ENCODE data around the gene WAC. TPM values are rescaled to one million over a fixed set of nuclear protein-coding genes. Genes with fewer than 3 reads are reported as not detected.
A peak's percentile ranks its signal among the peaks of the same experiment; 100 is the strongest.

The WAC gene
- total and polyA plus RNA-seq, 4 donors = 53.7 to 149 (median 90.2) TPM

- Histone ChIP-seq H3K36me3 (ENCODE audit: control insufficient read depth in 1 of 2, insufficient read depth in 2 of 2, low read length in 1 of 2) (peaks cover 0 to 3% of the 10 kb centered on the region in 2 donors), H3K27ac (ENCODE audit: low read depth in 1 of 2, low read length in 2 of 2) (no peak overlapping the region), H3K4me3 (ENCODE audit: low read length in 2 of 2) (no peak overlapping the region), H3K4me1 (ENCODE audit: control insufficient read depth in 1 of 2, insufficient read depth in 2 of 2, low read length in 2 of 2) (no peaks in the 10 kb centered on the region), H3K27me3 (ENCODE audit: control insufficient read depth in 1 of 2, insufficient read depth in 2 of 2, low read length in 1 of 2) (no peaks in the 10 kb centered on the region), H3K9me3 (ENCODE audit: control insufficient read depth, low read length) (no peaks in the 10 kb centered on the region)
- ATAC-seq (ENCODE audit: low FRiP score) (no peak), DNase-seq (no peak)
- WGBS, 2 donors = 84 to 86% methylated on average over 7 of the region's 7 CpGs
- intact Hi-C loops (cut with DNase I) = no loop called here
Measured at GRCh38 chr10:28623483-28623882, 90.6 kb downstream of the WAC start.

DNA sequence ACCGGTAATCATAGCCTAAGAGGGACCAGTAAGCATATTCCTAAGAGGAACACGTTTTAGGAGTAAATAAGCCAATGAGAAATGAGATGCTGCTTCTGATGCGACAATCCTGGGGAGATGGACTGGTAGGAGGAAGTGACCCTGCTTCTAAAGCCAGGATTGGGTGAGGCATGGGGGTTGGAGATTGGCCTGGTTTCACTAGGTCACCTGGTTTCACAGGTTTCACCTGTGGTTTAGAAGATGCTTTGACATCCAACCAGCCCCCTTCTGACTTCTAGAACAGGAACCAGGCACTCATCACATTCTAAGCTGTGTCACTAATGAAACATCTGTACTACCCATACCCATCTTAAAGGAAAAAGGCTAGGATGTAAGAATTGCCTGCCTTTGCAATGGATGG lies 91.4 kb downstream of the WAC start:
- H3K9me3 ChIP-seq (ENCODE audit: control insufficient read depth, low read length) = no peaks in the 10 kb centered on the region
- ATAC-seq (ENCODE audit: low FRiP score) (no peak), DNase-seq (no peak)
- H3K36me3 ChIP-seq (ENCODE audit: control insufficient read depth in 1 of 2, insufficient read depth in 2 of 2, low read length in 1 of 2) = peaks cover 0 to 3% of the 10 kb centered on the region in 2 donors
- intact Hi-C loops (cut with DNase I) = no loop called here
- no peak overlapping the region for H3K27ac ChIP-seq (ENCODE audit: low read depth in 1 of 2, low read length in 2 of 2)
- H3K4me1 ChIP-seq (ENCODE audit: control insufficient read depth in 1 of 2, insufficient read depth in 2 of 2, low read length in 2 of 2) = no peaks in the 10 kb centered on the region
- H3K27me3 ChIP-seq (ENCODE audit: control insufficient read depth in 1 of 2, insufficient read depth in 2 of 2, low read length in 1 of 2) = no peaks in the 10 kb centered on the region
- H3K4me3 ChIP-seq (ENCODE audit: low read length in 2 of 2) = no peak overlapping the region
- 84 to 86% methylated on average over 3 of the region's 3 CpGs for WGBS, 2 donors

- H3K4me1 ChIP-seq (ENCODE audit: control insufficient read depth in 1 of 2, insufficient read depth in 2 of 2, low read length in 2 of 2) = no peaks in the 10 kb centered on the region
- intact Hi-C loops (cut with DNase I) = no loop called here
- WGBS, 2 donors = 6 to 14% methylated on average over 3 of the region's 3 CpGs
- no peak overlapping the region for H3K27ac ChIP-seq (ENCODE audit: low read depth in 1 of 2, low read length in 2 of 2)
- no peaks in the 10 kb centered on the region for H3K9me3 ChIP-seq (ENCODE audit: control insufficient read depth, low read length)
- DNase-seq (no peak), ATAC-seq (ENCODE audit: low FRiP score) (no peak)
- no peak overlapping the region for H3K4me3 ChIP-seq (ENCODE audit: low read length in 2 of 2)
- H3K27me3 ChIP-seq (ENCODE audit: control insufficient read depth in 1 of 2, insufficient read depth in 2 of 2, low read length in 1 of 2) = no peaks in the 10 kb centered on the region
- no peaks in the 10 kb centered on the region for H3K36me3 ChIP-seq (ENCODE audit: control insufficient read depth in 1 of 2, insufficient read depth in 2 of 2, low read length in 1 of 2)
Measured at GRCh38 chr10:28627102-28627501, 94.2 kb downstream of the WAC start.

GRCh38 chr10:28628184-28628893 lies 95.4 kb downstream of the WAC start:
- ATAC-seq (ENCODE audit: low FRiP score) = peak; percentile 89
- peak; percentile 88 to 94 for DNase-seq
- Histone ChIP-seq H3K27me3 (ENCODE audit: control insufficient read depth in 1 of 2, insufficient read depth in 2 of 2, low read length in 1 of 2) (no peaks in the 10 kb centered on the region), H3K36me3 (ENCODE audit: control insufficient read depth in 1 of 2, insufficient read depth in 2 of 2, low read length in 1 of 2) (no peaks in the 10 kb centered on the region), H3K4me1 (ENCODE audit: control insufficient read depth in 1 of 2, insufficient read depth in 2 of 2, low read length in 2 of 2) (no peaks in the 10 kb centered on the region), H3K9me3 (ENCODE audit: control insufficient read depth, low read length) (no peaks in the 10 kb centered on the region), H3K27ac (ENCODE audit: low read depth in 1 of 2, low read length in 2 of 2) (no peak overlapping the region), H3K4me3 (ENCODE audit: low read length in 2 of 2) (no peak overlapping the region)
- intact Hi-C loops (cut with DNase I) = loop anchor here (2.0 kb wide), 1 partner anchor 676 kb away; no protein-coding TSS in a partner anchor
- WGBS, 2 donors = 21 to 24% methylated on average over 15 of the region's 15 CpGs

DNA sequence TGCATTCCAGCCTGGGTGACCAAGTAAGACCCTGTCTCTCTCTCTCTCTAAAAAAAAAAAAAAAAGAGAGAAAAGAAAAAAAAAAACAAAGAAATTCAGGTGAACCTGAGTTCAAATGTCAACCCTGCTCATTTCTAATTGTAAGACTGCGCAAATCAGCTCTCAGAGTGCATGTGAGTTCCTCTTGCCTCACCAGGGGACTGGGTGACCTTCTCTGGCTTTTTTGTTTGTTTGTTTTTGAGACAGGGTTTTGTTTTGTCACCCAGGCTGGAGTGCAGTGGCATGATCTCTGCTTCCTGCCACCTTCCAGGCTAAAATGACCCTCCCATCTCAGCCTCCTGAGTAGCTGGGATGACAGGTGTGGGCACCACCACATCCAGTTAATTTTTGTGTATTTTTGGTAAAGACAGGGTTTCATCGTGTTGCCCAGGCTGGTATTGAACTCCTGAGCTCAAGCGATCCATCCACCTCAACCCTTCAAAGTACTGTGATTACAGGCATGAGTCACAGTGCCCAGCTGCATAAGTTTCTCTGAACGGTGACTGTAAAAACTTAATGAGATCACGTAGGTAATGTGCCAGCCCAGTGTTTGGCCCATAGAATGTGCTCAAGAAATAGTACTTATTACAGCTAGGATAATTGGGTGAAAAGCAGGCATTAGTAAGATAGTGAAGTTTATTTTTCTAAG lies 99.1 kb downstream of the WAC start:
- no peak for ATAC-seq (ENCODE audit: low FRiP score)
- no peak for DNase-seq
- intact Hi-C loops (cut with DNase I) = no loop called here

GRCh38 chr10:28632584-28632945 lies 99.6 kb downstream of the WAC start:
- no peak overlapping the region for H3K27ac ChIP-seq (ENCODE audit: low read depth in 1 of 2, low read length in 2 of 2)
- DNase-seq (no peak), ATAC-seq (ENCODE audit: low FRiP score) (no peak)
- intact Hi-C loops (cut with DNase I) = no loop called here
- no peak overlapping the region for H3K4me3 ChIP-seq (ENCODE audit: low read length in 2 of 2)
- WGBS, 2 donors = 18 to 36% methylated on average over 1 of the region's 1 CpG
- H3K4me1 ChIP-seq (ENCODE audit: control insufficient read depth in 1 of 2, insufficient read depth in 2 of 2, low read length in 2 of 2) = no peaks in the 10 kb centered on the region
- no peaks in the 10 kb centered on the region for H3K36me3 ChIP-seq (ENCODE audit: control insufficient read depth in 1 of 2, insufficient read depth in 2 of 2, low read length in 1 of 2)
- H3K9me3 ChIP-seq (ENCODE audit: control insufficient read depth, low read length) = no peaks in the 10 kb centered on the region
- no peaks in the 10 kb centered on the region for H3K27me3 ChIP-seq (ENCODE audit: control insufficient read depth in 1 of 2, insufficient read depth in 2 of 2, low read length in 1 of 2)

More for the DNA sequence above, 99.1 kb downstream of the WAC start:
- Histone ChIP-seq H3K4me3 (ENCODE audit: low read length in 2 of 2) (no peak overlapping the region), H3K27me3 (ENCODE audit: control insufficient read depth in 1 of 2, insufficient read depth in 2 of 2, low read length in 1 of 2) (no peaks in the 10 kb centered on the region), H3K4me1 (ENCODE audit: control insufficient read depth in 1 of 2, insufficient read depth in 2 of 2, low read length in 2 of 2) (no peaks in the 10 kb centered on the region), H3K9me3 (ENCODE audit: control insufficient read depth, low read length) (no peaks in the 10 kb centered on the region), H3K36me3 (ENCODE audit: control insufficient read depth in 1 of 2, insufficient read depth in 2 of 2, low read length in 1 of 2) (no peaks in the 10 kb centered on the region), H3K27ac (ENCODE audit: low read depth in 1 of 2, low read length in 2 of 2) (no peak overlapping the region)
- WGBS, 2 donors = 49 to 54% methylated on average over 5 of the region's 5 CpGs

DNA sequence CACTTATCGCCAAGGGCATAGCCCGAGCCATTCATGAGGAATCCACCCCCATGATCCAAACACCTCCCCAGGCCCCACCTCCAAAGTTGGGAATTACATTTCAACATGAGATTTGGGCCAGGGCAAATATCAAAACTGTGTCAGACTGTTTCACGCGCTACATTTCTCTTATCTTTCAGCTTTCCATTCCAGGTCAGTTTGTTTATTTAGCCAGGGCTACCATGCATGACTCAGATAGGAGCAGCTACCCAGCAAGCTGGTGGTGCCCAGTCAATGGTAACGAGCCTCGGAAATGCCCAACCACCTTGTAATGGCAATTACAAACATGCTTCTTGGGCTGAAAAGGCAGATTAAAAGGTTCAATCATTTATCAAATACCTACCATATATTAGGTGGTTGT lies 100.8 kb downstream of the WAC start:
- no peak for DNase-seq
- 54 to 65% methylated on average over 6 of the region's 6 CpGs for WGBS, 2 donors
- Histone ChIP-seq H3K4me1 (ENCODE audit: control insufficient read depth in 1 of 2, insufficient read depth in 2 of 2, low read length in 2 of 2) (no peaks in the 10 kb centered on the region), H3K9me3 (ENCODE audit: control insufficient read depth, low read length) (no peaks in the 10 kb centered on the region), H3K27ac (ENCODE audit: low read depth in 1 of 2, low read length in 2 of 2) (no peak overlapping the region), H3K4me3 (ENCODE audit: low read length in 2 of 2) (no peak overlapping the region), H3K36me3 (ENCODE audit: control insufficient read depth in 1 of 2, insufficient read depth in 2 of 2, low read length in 1 of 2) (no peaks in the 10 kb centered on the region), H3K27me3 (ENCODE audit: control insufficient read depth in 1 of 2, insufficient read depth in 2 of 2, low read length in 1 of 2) (no peaks in the 10 kb centered on the region)
- intact Hi-C loops (cut with DNase I) = no loop called here
- ATAC-seq (ENCODE audit: low FRiP score) = no peak

GRCh38 chr10:28637346-28637745 lies 104.4 kb downstream of the WAC start:
- WGBS, 2 donors = 58 to 59% methylated on average over 5 of the region's 5 CpGs
- no peak overlapping the region for H3K27ac ChIP-seq (ENCODE audit: low read depth in 1 of 2, low read length in 2 of 2)
- no peak for ATAC-seq (ENCODE audit: low FRiP score)
- no peak for DNase-seq
- H3K9me3 ChIP-seq (ENCODE audit: control insufficient read depth, low read length) = no peaks in the 10 kb centered on the region
- intact Hi-C loops (cut with DNase I) = no loop called here
- H3K4me1 ChIP-seq (ENCODE audit: control insufficient read depth in 1 of 2, insufficient read depth in 2 of 2, low read length in 2 of 2) = no peaks in the 10 kb centered on the region
- no peak overlapping the region for H3K4me3 ChIP-seq (ENCODE audit: low read length in 2 of 2)
- H3K36me3 ChIP-seq (ENCODE audit: control insufficient read depth in 1 of 2, insufficient read depth in 2 of 2, low read length in 1 of 2) = no peaks in the 10 kb centered on the region
- no peaks in the 10 kb centered on the region for H3K27me3 ChIP-seq (ENCODE audit: control insufficient read depth in 1 of 2, insufficient read depth in 2 of 2, low read length in 1 of 2)

DNA sequence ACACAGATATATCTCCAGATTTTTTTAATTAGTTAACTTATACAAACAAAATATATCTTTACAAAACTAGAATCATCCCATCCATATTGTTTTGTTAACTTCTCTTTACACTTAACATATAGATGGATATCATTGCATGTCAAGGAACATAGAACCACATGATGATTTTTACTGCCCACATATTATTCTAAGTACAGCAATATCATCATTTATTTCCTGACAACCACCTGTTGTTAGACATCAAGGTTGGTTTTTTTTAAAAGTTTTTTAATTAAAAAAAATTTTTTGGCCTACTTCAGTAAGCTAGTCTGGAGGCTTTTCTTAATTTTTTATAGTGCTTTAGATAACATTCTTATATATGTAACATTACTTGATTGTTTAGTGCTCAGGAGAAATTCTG lies 105.5 kb downstream of the WAC start:
- ATAC-seq (ENCODE audit: low FRiP score) = no peak
- Histone ChIP-seq H3K4me1 (ENCODE audit: control insufficient read depth in 1 of 2, insufficient read depth in 2 of 2, low read length in 2 of 2) (no peaks in the 10 kb centered on the region), H3K36me3 (ENCODE audit: control insufficient read depth in 1 of 2, insufficient read depth in 2 of 2, low read length in 1 of 2) (no peaks in the 10 kb centered on the region), H3K9me3 (ENCODE audit: control insufficient read depth, low read length) (no peaks in the 10 kb centered on the region), H3K27ac (ENCODE audit: low read depth in 1 of 2, low read length in 2 of 2) (no peak overlapping the region), H3K27me3 (ENCODE audit: control insufficient read depth in 1 of 2, insufficient read depth in 2 of 2, low read length in 1 of 2) (no peaks in the 10 kb centered on the region), H3K4me3 (ENCODE audit: low read length in 2 of 2) (no peak overlapping the region)
- no peak for DNase-seq
- intact Hi-C loops (cut with DNase I) = no loop called here
